Endothelial cell (in vitro differentiated cells): ENCODE results near the gene ZNF444. TPM values are rescaled to one million over a fixed set of nuclear protein-coding genes. Genes with fewer than 3 reads are reported as not detected.

Experiments
- DNase-seq: peaks from one replicate; pipeline ENCODE4 v3.0.0; 2021; ENCODE audit warnings: low spot score
- H3K27ac Mint-ChIP-seq: one replicate; pipeline ENCODE4 v1.8.0; 2021; ENCODE audit warnings: mixed read lengths, inconsistent platforms; ENCODE audit not compliant: unreplicated experiment
- H3K27me3 Mint-ChIP-seq: one replicate; pipeline ENCODE4 v1.8.0; 2021; ENCODE audit warnings: mild to moderate bottlenecking, moderate library complexity, mixed read lengths, inconsistent platforms; ENCODE audit not compliant: unreplicated experiment
- H3K36me3 Mint-ChIP-seq: one replicate; pipeline ENCODE4 v1.8.0; 2021; ENCODE audit warnings: mild to moderate bottlenecking, low read depth, mixed read lengths, inconsistent platforms; ENCODE audit not compliant: unreplicated experiment
- H3K4me1 Mint-ChIP-seq: one replicate; pipeline ENCODE4 v1.8.0; 2021; ENCODE audit warnings: mild to moderate bottlenecking, mixed read lengths, inconsistent platforms; ENCODE audit not compliant: unreplicated experiment
- H3K4me3 Mint-ChIP-seq: one replicate; pipeline ENCODE4 v1.8.0; 2021; ENCODE audit warnings: mild to moderate bottlenecking, mixed read lengths, inconsistent platforms; ENCODE audit not compliant: unreplicated experiment
- H3K9me3 Mint-ChIP-seq: one replicate; pipeline ENCODE4 v1.8.0; 2021; ENCODE audit warnings: mixed read lengths, inconsistent platforms; ENCODE audit not compliant: unreplicated experiment
- CTCF ChIP-seq: fragments of 200-600 bp; sonication (generic); IDR thresholded peaks from one replicate; pipeline ENCODE4 v1.5.0; 2021; ENCODE audit warnings: antibody characterized with exemption; ENCODE audit not compliant: unreplicated experiment
- total RNA-seq: library from RNA; stranded (reverse); fragmentation: NEBNext Ultra II Directional; extraction: Animal tissue kit (Norgen Biotek cat#: 25700); gene quantifications from one replicate; pipeline ENCODE4 v1.2.1, GENCODE V29; 2021; ENCODE audit not compliant: unreplicated experiment

The ZNF444 gene
- total RNA-seq, 1 donor from 2014 or later, result 40.8 TPM

- no peaks in the 10 kb centered on the region for H3K9me3 Mint-ChIP-seq
- no peak overlapping the region for H3K27ac Mint-ChIP-seq
- no peak for TF ChIP-seq CTCF
- H3K4me1 Mint-ChIP-seq, result peaks cover 14% of the 10 kb centered on the region
- peaks cover 13% of the 10 kb centered on the region for H3K27me3 Mint-ChIP-seq
- no peak for DNase-seq
- no peak overlapping the region for H3K4me3 Mint-ChIP-seq
- peaks cover 9% of the 10 kb centered on the region for H3K36me3 Mint-ChIP-seq
These were observed 17.7 kb upstream of the ZNF444 start for GRCh38 chr19:56123266-56123891.

GRCh38 chr19:56124578-56124977 is 16.5 kb upstream of the ZNF444 start:
- peaks cover under 1% of the 10 kb centered on the region for H3K36me3 Mint-ChIP-seq
- DNase-seq, result no peak
- H3K27me3 Mint-ChIP-seq, result peaks cover 9% of the 10 kb centered on the region
- no peak for TF ChIP-seq CTCF
- H3K9me3 Mint-ChIP-seq, result no peaks in the 10 kb centered on the region
- H3K4me3 Mint-ChIP-seq, result no peak overlapping the region
- H3K27ac Mint-ChIP-seq, result no peak overlapping the region
- H3K4me1 Mint-ChIP-seq, result peaks cover 6% of the 10 kb centered on the region

- Mint-ChIP-seq H3K4me3 (no peak overlapping the region), H3K27ac (no peak overlapping the region), H3K4me1 (peaks cover 5% of the 10 kb centered on the region), H3K36me3 (no peaks in the 10 kb centered on the region), H3K27me3 (peaks cover 10% of the 10 kb centered on the region), H3K9me3 (no peaks in the 10 kb centered on the region)
- DNase-seq, result no peak
- TF ChIP-seq CTCF, result no peak
These were observed 15.1 kb upstream of the ZNF444 start for GRCh38 chr19:56125806-56126590.

GRCh38 chr19:56126983-56127780 is 13.9 kb upstream of the ZNF444 start:
- Mint-ChIP-seq H3K27me3 (peaks cover 5% of the 10 kb centered on the region), H3K4me1 (no peaks in the 10 kb centered on the region), H3K9me3 (no peaks in the 10 kb centered on the region), H3K36me3 (no peaks in the 10 kb centered on the region), H3K4me3 (no peak overlapping the region), H3K27ac (no peak overlapping the region)
- TF ChIP-seq CTCF, result no peak
- no peak for DNase-seq
